PC-9 (cell line): ENCODE measurements around the gene BPIFB2. TPM values are rescaled to one million over a fixed set of nuclear protein-coding genes. Genes with fewer than 3 reads are reported as not detected.

Experiments used
- BruUV-seq: library from RNA; stranded (reverse); fragments of 400-500 nt; replicated peaks from 2 replicates; lab custom pipeline; 2021; lab: Mats Ljungman, UMichigan
- CTCF ChIA-PET: fragments of 300-600 bp; sonication (Branson Sonifier 250); formaldehyde crosslinking; loops from one replicate; lab custom pipeline; 2022; ENCODE audit warnings: antibody characterized with exemption; lab: Charles Lee
- POLR2A ChIA-PET: fragments of 300-600 bp; sonication (Branson Sonifier 250); formaldehyde crosslinking; loops from one replicate; lab custom pipeline; 2022; ENCODE audit warnings: antibody characterized with exemption; ENCODE audit not compliant: unreplicated experiment; lab: Charles Lee
- DNase-seq, 2 experiments: peaks; one replicate each; pipeline versions ENCODE4 v3.0.0 to v3.0.0-alpha.2; 2015 to 2022; ENCODE audit warnings: mixed read lengths in 1 of 2
- H2AFZ ChIP-seq: fragments of 200-600 bp; sonication (generic); 2 replicates; pipeline ENCODE4 v1.8.1; 2017; ENCODE audit warnings: antibody characterized with exemption
- H3F3A ChIP-seq: fragments of 200-600 bp; sonication (generic); 2 replicates; pipeline ENCODE4 v1.8.1; 2017; ENCODE audit warnings: antibody characterized with exemption, mild to moderate bottlenecking, low read depth; ENCODE audit not compliant: insufficient read depth
- H3K27ac ChIP-seq: fragments of 200-600 bp; sonication (generic); 2 replicates; pipeline ENCODE4 v1.6.1; 2016; ENCODE audit warnings: mixed run types
- H3K27me3 ChIP-seq: fragments of 200-600 bp; sonication (generic); 2 replicates; pipeline ENCODE4 v1.6.1; 2016; ENCODE audit warnings: low read depth, mixed run types; ENCODE audit not compliant: insufficient read depth
- H3K36me3 ChIP-seq: fragments of 200-600 bp; sonication (generic); 2 replicates; pipeline ENCODE4 v1.6.1; 2016; ENCODE audit warnings: low read depth, mixed run types
- H3K4me1 ChIP-seq: fragments of 200-600 bp; sonication (generic); replicated peaks from 2 replicates; pipeline ENCODE4 v1.6.1; 2016; ENCODE audit warnings: mixed run types; ENCODE audit not compliant: insufficient read depth
- H3K4me2 ChIP-seq: fragments of 200-600 bp; sonication (generic); 2 replicates; pipeline ENCODE4 v1.6.1; 2017; ENCODE audit warnings: mixed run types
- H3K4me3 ChIP-seq: fragments of 200-600 bp; sonication (generic); 2 replicates; pipeline ENCODE4 v1.6.1; 2016; ENCODE audit warnings: mixed run types
- H3K79me2 ChIP-seq: fragments of 200-600 bp; sonication (generic); 2 replicates; pipeline ENCODE4 v1.6.1; 2017; ENCODE audit warnings: low read depth, mixed run types
- H3K9me2 ChIP-seq: fragments of 200-600 bp; sonication (generic); 2 replicates; pipeline ENCODE4 v1.8.1; 2017; ENCODE audit warnings: mild to moderate bottlenecking; ENCODE audit not compliant: insufficient read depth
- H3K9me3 ChIP-seq: fragments of 200-600 bp; sonication (generic); 2 replicates; pipeline ENCODE4 v1.8.1; 2016; ENCODE audit warnings: low read depth; ENCODE audit not compliant: insufficient read depth
- H4K20me1 ChIP-seq: fragments of 200-600 bp; sonication (generic); 2 replicates; pipeline ENCODE4 v1.8.1; 2017; ENCODE audit not compliant: insufficient read depth
- EZH2 ChIP-seq: fragments of 200-600 bp; sonication (generic); IDR thresholded peaks from 2 replicates; pipeline ENCODE4 v1.8.0; 2017; ENCODE audit warnings: antibody characterized with exemption, low read depth
- intact Hi-C: fragments of 100-400 bp; cut with micrococcal nuclease; formaldehyde crosslinking; loops from one replicate; pipeline ENCODE4 v1.10.0; 2022; ENCODE audit not compliant: unreplicated experiment
- total RNA-seq: library from RNA; stranded (reverse); gene quantifications from 2 replicates; pipeline ENCODE4 v1.2.3, GENCODE V29; 2021
- TF ChIP-seq, protein P1 (sequence below): fragments of 200-600 bp; sonication (generic); conservative IDR thresholded peaks from 2 replicates; pipeline ENCODE4 v1.6.1; 2017; ENCODE audit warnings: mixed run types, antibody characterized with exemption, mild to moderate bottlenecking, moderate library complexity

BPIFB2 gene
- total RNA-seq, 1 experiment from 2014 or later, result not detected

DNA sequence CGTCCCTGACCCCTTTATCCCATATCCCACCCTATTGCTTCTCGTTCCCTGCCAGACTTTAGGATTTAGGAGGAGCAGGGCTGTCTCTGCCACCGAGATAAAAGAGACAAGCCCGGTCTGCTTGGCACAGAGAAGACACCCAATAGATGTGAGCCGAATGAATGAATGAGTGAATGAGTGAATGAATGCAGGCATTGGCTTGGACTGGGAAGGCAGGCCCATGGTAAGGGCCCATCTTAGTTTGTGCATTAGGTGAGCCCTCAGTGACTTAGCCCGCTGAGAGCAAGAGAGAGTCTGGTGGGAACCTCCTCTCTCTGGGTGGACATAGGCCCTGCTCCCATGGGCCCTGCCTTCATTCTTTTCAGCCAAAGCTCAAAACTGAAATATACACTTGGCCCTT, 23.1 kb downstream of the BPIFB2 start:
- no peaks in the 10 kb centered on the region for H4K20me1 ChIP-seq
- no peaks in the 10 kb centered on the region for H3K9me3 ChIP-seq
- no peaks in the 10 kb centered on the region for H3K36me3 ChIP-seq
- ChIA-PET CTCF (no interaction called here), POLR2A (no interaction called here)
- H3F3A ChIP-seq, result no peaks in the 10 kb centered on the region
- DNase-seq, result no peak
- no peak overlapping the region for H2AFZ ChIP-seq
- intact Hi-C loops, result no loop called here
- H3K4me3 ChIP-seq, result no peak overlapping the region
- H3K4me1 ChIP-seq, result no peaks in the 10 kb centered on the region
- no TSS peak for BruUV-seq
- H3K79me2 ChIP-seq, result no peaks in the 10 kb centered on the region
- H3K4me2 ChIP-seq, result no peak overlapping the region
- H3K27ac ChIP-seq, result no peak overlapping the region
- H3K27me3 ChIP-seq, result peaks cover 91% of the 10 kb centered on the region
- H3K9me2 ChIP-seq, result no peaks in the 10 kb centered on the region
- TF ChIP-seq, protein P1, sequence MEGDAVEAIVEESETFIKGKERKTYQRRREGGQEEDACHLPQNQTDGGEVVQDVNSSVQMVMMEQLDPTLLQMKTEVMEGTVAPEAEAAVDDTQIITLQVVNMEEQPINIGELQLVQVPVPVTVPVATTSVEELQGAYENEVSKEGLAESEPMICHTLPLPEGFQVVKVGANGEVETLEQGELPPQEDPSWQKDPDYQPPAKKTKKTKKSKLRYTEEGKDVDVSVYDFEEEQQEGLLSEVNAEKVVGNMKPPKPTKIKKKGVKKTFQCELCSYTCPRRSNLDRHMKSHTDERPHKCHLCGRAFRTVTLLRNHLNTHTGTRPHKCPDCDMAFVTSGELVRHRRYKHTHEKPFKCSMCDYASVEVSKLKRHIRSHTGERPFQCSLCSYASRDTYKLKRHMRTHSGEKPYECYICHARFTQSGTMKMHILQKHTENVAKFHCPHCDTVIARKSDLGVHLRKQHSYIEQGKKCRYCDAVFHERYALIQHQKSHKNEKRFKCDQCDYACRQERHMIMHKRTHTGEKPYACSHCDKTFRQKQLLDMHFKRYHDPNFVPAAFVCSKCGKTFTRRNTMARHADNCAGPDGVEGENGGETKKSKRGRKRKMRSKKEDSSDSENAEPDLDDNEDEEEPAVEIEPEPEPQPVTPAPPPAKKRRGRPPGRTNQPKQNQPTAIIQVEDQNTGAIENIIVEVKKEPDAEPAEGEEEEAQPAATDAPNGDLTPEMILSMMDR, result no peak
- no peak for TF ChIP-seq EZH2

DNA sequence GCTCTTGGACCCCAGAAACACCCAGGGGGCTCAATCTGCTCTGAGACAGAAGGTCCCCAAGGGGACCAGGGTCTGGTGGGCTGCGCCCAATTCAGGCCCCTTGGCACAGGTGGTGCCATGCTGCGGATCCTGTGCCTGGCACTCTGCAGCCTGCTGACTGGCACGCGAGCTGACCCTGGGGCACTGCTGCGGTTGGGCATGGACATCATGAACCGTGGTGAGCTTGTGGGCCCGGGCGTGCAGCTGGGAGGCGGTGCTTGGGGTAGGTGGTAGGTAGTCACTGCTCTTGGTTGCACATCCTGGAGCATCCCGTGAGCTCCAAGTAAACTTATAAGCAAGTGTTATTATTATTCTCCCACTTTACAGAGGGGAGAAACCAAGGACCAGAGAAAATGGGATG, 24.0 kb downstream of the BPIFB2 start, which contains the start of gene BPIFB6:
Gene BPIFB6 (plus strand): TSS at position 118 of the 400 bp plus-strand sequence. CDS start 0 bp downstream, at position 118.
- Histone ChIP-seq H3K4me1 (no peaks in the 10 kb centered on the region), H3K4me3 (no peak within 1 kb of the TSS), H3K27me3 (peaks cover 96% of the 10 kb centered on the region), H3K9me3 (no peaks in the 10 kb centered on the region), H3F3A (no peaks in the 10 kb centered on the region), H4K20me1 (no peaks in the 10 kb centered on the region), H3K27ac (no peak within 1 kb of the TSS), H3K9me2 (no peaks in the 10 kb centered on the region), H3K36me3 (no peaks in the 10 kb centered on the region), H3K79me2 (no peaks in the 10 kb centered on the region), H2AFZ (no peak within 1 kb of the TSS), H3K4me2 (no peak within 1 kb of the TSS)
- POLR2A ChIA-PET, result no interaction called here
- intact Hi-C loops, result no loop called here
- no peak for DNase-seq
- CTCF ChIA-PET, result no interaction called here
- no TSS peak for BruUV-seq
- TF ChIP-seq, protein P1, result no peak
- TF ChIP-seq EZH2, result no peak

DNA sequence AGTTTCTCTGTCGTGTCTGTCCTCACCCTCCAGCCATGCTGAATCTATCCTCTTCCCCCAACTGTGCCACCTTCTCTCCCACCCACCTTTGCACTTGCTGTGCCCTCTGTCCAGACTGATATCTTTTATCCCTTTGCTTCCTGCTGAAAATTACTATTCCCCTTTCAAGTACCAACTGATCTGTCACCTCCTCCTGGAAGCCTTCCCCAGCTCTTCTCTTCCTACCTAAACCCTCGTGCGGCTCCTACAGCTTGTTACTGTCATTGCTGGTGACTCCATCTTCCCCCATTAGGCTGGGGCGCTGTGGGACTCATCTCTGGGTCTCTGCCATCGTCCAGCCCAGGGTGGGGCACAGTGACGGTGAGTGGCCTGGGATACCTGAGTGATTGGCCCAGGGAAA, 25.1 kb downstream of the BPIFB2 start:
- H3K27ac ChIP-seq, result no peak overlapping the region
- no TSS peak for BruUV-seq
- no peaks in the 10 kb centered on the region for H3K79me2 ChIP-seq
- H3K36me3 ChIP-seq, result no peaks in the 10 kb centered on the region
- no peaks in the 10 kb centered on the region for H3K4me1 ChIP-seq
- H3K4me2 ChIP-seq, result no peak overlapping the region
- H4K20me1 ChIP-seq, result no peaks in the 10 kb centered on the region
- intact Hi-C loops, result no loop called here
- no peaks in the 10 kb centered on the region for H3K9me2 ChIP-seq
- ChIA-PET CTCF (no interaction called here), POLR2A (no interaction called here)
- H2AFZ ChIP-seq, result no peak overlapping the region
- no peak for DNase-seq
- no peak for TF ChIP-seq EZH2
- TF ChIP-seq, protein P1, result no peak
- no peaks in the 10 kb centered on the region for H3F3A ChIP-seq
- no peaks in the 10 kb centered on the region for H3K9me3 ChIP-seq
- H3K27me3 ChIP-seq, result peaks cover 98% of the 10 kb centered on the region
- no peak overlapping the region for H3K4me3 ChIP-seq
